Cardiac septum (tissue), 1 donor: ENCODE data around the gene MTHFD1. TPM values are rescaled to one million over a fixed set of nuclear protein-coding genes. Genes with fewer than 3 reads are reported as not detected.

ENCODE experiments used
- DNase-seq: peaks from one replicate; pipeline ENCODE4 v3.0.0-alpha.2; 2020; ENCODE audit warnings: low spot score
- intact Hi-C: fragments of 100-400 bp; cut with DNase I; formaldehyde crosslinking; loops from one replicate; pipeline ENCODE4 v1.14.0; 2022
- total RNA-seq: library from RNA; stranded (reverse); fragmentation: NEBNext Ultra II Directional; extraction: Animal tissue kit (Norgen Biotek cat#: 25700); gene quantifications from one replicate; pipeline ENCODE4 v1.2.1, GENCODE V29; 2021
- donor health status: DM: no; HTN: no; CAD: no.

MTHFD1 gene
- total RNA-seq, 1 donor from 2014 or later, result 46.3 TPM

DNA sequence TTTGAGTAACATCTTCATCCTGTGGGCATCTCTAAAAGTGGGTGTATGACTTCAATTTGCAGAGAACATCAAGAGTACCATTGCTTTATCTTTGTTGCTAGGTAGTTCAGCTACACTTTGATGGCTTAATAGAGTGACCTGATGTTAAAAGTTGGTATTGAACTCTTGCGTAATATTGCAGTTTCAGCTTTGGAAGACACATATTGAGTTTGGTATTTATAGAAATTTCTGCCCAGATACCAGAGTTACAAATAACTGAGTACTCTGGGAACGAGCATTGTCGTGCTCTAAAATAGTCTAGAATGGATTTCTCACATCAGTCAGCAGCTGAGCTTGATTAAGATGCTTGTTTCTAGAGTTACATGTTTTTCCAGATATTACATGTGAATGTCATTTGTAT lies 52.3 kb downstream of the MTHFD1 start:
- intact Hi-C loops, result loop anchor here (5.0 kb wide), 1 partner anchor 62 kb away; the partner anchor contains the start of genes ZBTB1 and ZBTB25
- DNase-seq, result no peak

DNA sequence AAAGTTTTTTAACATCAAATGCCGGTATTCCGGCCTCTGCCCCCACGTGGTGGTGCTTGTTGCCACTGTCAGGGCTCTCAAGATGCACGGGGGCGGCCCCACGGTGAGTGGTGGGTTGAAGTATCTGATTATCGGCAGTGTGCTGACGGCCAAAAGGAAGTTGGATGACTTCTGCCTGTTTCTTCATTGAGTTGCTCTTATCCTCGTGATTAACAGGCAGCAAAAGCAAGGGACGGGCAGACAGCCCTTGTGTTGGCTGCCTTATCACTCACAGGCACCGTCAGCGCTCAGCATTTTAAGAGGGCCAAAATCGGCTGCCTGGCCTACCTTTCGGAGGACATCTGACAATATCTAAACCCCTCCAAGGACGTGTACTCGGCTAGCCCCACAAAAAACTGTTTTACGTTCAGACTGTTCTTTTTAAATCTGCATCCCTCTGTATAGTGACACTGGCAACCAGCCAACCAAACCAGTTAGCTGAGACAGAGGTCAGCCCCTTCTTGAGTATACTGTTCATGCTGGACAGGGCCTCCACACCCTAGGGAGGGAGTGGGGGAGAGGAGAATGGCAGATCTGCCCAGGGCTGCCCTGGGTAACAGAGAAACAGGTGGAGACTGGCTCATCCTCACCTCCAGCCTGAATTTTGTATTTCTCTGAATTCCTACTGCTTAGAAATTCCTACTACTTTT lies 54.3 kb downstream of the MTHFD1 start:
- no peak for DNase-seq
- intact Hi-C loops, result loop anchor here (5.0 kb wide), 1 partner anchor 60 kb away; the partner anchor contains the start of genes ZBTB1 and ZBTB25

DNA sequence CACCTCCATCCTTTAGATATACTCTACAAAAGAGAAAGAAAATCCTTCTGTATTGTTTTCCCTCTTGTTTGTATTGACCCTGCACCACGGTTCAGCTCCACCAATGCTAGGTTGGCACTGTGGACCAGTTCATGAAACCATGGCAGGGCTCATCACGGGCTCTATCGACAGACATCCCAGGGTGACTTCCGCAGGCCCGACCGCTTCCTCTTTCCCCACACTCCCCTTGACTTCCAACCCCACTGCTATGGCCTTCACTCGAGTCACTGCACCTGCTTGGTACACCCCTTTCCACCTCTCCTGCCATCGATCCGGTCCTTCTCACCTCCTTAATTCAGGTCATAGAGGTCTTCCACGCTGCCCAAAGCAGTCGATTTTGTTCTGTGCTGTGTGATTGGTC lies 56.0 kb downstream of the MTHFD1 start:
- intact Hi-C loops, result loop anchor here (5.0 kb wide), 1 partner anchor 58 kb away; the partner anchor contains the start of genes ZBTB1 and ZBTB25
- no peak for DNase-seq

DNA sequence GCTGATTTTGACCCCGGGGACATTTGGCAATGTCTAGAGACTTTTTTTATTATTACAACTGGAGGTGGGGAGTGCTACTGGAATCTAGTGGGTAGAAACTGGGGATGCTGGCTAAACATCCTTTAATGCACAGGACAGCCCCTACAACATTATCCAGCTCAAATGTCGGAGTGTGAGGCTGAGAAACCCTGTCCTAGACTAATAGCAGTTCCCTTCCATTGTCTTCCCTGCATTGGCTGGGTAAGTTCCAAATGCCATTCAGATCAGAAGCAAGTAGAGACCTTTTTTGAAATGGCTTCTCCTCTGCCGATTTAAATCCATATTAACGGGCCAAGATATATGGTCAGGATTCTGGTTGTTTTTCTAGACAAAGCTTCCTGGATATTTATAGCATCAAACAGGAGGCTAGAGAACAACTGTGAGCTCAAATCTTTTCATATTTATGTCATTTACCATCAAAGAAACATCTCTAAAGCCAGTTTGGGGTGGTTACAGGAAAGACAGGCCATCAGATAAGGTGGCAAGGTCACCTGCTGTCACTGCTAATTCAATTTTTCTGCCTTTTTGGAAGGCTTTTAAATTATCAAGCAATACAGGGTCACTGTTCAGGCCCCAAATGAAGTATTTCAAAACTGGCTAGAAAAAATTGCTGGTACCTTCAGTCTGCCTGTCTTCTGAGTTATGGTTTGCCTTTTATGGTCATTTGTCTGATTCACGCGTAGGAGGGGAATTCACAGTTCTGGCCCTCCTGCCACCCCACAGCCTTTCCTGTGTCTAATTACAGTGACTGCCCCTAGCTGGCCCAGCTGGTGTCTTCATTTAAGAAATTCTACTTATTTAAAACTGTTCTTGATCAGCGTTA lies 57.1 kb downstream of the MTHFD1 start:
- no peak for DNase-seq
- intact Hi-C loops, result loop anchor here (5.0 kb wide), 1 partner anchor 57 kb away; the partner anchor contains the start of genes ZBTB1 and ZBTB25

DNA sequence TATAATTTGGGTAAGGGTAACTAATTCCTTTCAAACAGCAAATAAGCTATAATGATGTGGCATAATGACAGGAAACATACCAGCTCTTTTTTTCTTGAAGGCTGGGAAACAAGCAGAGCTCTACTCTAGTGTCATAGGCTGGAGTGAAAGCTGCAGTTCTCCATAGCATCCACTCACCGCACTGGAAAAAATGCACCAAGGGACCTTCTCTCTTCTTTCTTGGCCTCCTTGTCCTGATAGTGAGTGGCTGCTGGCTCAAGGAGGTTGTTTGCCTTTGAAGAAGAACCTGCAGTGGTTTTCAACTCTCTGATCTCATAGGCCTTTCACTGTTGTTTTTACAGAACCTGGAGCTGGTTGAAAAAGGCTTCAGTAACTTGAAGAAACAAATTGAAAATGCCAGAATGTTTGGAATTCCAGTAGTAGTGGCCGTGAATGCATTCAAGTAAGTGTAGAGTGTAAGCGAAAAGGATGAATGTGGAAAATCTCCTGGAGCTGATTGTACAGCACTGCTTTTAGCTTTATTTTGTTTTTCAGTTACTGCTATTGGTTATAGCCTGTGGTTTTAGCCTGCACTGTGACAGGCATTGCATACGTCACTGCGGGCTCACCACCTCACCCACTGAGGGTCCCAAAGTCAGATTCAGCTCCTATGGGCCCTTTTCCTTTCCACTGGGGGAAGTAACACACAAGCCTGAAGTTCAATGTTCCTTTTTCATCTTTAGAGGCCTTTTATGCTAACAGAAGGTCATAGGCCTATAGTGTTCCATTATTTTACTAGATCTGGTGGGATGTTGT lies 59.9 kb downstream of the MTHFD1 start:
- intact Hi-C loops, result no loop called here
- DNase-seq, result no peak

DNA sequence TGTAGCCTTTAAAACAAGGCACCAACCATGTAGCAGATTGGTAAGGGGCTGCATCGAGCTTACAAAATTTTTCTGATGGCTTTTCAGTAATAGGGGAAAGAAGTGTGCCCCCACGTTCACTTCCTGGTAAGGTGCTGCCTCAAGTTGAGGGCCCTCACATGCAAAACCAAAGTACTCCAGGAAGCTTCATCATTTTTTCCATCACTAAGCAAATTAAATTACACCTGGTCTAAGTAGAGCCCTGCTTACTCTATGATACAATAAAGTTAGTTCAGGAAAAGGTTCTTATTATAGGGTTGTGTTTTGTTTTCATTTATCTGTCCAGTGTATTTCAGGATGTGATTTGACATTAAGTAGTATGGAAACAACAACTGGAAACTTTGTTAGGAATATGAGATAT lies 62.1 kb downstream of the MTHFD1 start:
- DNase-seq, result no peak
- intact Hi-C loops, result no loop called here

DNA sequence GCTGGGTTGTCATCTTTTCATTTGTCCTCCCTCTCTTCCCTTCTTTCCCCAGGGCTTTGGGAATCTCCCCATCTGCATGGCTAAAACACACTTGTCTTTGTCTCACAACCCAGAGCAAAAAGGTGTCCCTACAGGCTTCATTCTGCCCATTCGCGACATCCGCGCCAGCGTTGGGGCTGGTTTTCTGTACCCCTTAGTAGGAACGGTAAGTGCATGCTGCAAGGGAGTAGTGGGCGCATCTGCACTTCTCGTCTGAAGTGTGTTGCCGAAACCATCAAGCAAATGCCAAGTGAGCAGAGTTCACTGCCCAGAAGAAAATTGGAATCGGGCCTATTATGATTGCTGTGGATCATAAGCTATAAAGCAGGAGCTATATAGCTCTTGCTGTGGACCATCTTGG lies 66.5 kb downstream of the MTHFD1 start:
- intact Hi-C loops, result no loop called here

DNA sequence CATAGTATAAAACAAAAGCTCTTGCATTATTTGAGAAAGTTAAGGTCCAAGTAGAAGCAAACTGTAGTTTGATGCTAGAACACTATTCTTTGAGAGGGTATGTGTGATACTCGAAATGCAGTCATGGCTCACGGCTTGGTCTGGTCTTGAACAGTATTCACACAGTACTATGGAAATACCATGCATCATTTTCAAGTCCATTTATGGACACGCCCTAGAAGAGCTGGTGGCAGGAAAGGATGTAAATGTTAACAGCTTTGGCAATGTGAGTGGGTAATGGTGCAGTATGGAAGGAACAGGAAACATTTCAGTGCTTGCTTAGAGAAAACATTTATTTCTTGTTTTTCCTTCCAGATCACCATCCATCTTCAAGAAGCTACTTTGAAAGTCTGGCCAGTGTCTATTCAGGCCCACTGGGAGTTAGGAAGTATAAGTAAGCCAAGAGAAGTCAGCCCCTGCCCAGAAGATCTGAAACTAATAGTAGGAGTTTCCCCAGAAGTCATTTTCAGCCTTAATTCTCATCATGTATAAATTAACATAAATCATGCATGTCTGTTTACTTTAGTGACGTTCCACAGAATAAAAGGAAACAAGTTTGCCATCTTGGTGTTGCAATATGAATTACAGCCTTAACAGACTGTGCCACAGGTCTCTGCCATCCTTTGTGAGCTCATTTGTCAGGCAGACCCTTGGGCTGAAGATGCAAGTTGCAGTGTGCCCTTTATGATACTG lies 71.4 kb downstream of the MTHFD1 start:
- DNase-seq, result no peak
- intact Hi-C loops, result no loop called here

More for the DNA sequence above, 66.5 kb downstream of the MTHFD1 start:
- no peak for DNase-seq

DNA sequence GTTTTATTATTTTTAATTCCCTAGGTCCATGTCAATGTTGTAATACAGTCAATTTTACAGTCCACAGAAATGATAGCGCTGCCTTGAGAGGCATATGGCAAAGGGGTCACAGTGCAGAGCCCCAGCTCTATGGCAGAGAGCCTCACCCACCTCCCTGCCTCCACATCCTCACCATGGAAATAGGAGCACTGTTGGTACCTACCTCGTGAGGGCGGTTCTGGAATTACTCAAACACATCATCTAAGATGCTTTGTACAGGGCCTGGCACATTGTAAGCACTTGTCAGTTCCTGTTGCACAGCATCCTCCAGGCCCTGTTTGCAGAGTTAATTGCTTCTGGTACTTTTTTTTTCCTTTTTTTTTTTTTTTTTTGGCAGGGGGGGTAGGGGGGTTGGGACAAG lies 73.1 kb downstream of the MTHFD1 start:
- no peak for DNase-seq
- intact Hi-C loops, result no loop called here

DNA sequence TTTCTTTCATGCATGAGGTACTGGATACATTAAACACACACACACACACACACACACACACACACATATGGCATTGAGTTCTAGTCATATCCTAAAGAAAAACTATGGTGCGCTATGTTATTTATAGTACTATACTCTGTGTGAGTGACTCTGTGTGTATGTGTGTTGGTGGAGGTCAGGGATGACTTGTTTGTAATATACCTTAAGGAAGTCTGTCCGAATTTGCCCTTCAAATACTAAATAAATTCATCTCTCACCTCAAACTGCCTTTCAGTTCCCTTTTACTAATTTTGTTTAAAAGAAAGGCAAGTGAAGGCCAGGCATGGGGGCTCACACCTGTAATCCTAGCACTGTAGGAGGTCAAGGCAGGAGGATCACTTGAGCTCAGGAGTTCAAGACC lies 75.0 kb downstream of the MTHFD1 start:
- intact Hi-C loops, result no loop called here
- no peak for DNase-seq

DNA sequence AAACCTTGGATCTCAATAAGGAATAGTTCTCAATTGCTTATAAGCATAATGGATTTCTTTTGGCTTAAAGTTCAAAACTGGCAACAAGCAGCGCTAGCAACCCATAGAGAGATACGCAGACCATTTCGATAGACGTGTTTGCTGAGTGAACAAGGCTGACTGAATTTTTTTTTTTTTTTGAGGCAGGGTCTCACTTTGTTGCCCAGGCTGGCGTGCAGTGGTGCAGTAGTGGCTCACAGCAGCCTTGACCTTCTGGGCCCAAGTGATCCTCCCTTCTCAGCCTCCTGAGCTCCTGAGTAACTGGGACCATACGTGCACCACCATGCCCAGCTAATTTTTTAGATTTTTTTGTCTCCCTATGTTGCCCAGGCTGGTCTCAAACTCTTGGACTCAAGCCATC lies 75.7 kb downstream of the MTHFD1 start:
- DNase-seq, result no peak
- intact Hi-C loops, result no loop called here

DNA sequence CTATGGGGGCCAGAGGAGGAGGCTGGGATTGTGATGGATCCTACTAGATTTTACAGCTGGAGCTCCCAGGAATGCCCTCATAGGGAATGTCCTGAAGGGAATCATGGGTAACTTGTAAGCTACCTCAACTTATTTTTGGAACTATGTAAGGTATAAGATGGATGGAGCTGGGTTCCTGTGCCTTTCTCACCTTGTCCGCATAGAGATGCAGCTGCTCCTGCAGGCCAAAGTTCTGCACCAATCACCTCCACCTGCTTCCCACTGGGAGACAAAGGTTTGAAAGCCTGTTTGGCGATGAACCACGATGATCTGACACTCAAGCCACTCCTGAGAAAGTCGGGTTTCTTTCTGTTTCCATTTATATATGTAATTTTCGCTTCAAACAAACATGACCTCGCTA lies 76.5 kb downstream of the MTHFD1 start:
- intact Hi-C loops, result no loop called here
- no peak for DNase-seq

DNA sequence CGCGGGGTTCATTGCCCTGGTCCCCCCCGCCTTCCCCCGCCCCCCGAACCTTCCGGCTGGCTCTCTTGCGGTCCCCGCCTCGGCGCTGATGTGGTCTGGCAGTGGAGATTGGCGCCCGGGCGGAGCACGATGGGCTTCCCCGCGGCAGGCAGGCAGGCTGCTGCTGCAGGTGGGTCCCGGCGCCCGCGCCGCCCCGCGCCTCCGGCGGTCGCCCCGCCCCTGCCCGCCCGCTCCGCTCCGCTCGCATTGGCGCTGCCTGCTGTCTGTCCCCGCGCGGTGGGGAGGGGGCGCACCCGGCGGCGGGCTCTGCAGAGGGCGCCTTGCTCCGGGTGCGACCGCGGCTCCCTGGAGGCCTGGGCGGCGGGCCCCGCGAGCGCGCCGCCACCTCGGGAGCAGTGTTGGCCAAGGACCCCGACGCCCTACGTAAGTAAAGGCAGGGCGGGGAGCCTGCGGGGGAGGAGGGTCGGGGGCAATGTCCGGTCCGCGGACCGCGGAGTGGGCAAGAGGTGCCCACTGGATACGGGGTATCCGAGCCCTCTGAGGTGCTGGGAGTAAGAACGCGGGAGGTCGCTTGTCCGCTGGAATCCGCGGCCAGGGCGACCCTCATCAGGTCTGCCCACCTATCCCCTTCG lies 77.2 kb downstream of the MTHFD1 start, which contains the start of gene AKAP5:
AKAP5 (plus strand) TSS at position 309 of the 632 bp plus-strand sequence. CDS start 2,896 bp downstream, outside the sequence.
- DNase-seq, result peak; percentile 79
- intact Hi-C loops, result no loop called here

DNA sequence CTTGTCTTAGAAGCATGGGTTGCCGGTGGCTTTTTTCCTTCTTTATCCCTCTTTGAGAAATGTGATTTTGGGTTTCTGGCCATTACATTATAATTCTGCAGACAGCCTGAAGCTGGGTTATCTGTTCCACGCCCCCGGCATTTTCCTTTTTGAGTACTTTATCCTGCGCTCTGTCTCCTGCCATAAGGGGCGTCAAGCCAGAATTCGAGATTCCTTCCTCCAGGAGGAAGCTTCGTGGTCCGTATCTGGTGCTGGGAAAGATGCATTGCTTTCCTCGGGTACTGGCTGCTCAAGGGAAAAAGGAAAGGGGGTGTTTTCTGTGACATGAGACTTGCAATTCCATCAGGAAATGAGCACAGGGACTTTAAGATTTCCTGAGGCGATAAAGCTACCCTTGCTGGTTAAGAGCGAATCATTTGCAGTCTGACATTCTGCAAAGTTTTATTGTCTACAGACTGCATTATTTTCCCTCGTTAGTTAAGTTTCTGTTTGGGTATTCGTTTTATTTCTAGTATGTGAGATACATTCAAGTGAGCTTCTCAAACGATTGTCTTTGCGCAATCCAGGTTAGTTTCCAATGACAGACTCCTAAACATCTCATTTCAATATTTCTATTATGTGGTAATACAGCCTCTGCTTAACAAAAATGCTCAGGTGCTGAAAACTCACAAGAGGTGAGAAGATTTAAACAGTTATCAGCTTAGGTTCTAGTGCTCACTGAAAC lies 77.8 kb downstream of the MTHFD1 start:
- intact Hi-C loops, result no loop called here

DNA sequence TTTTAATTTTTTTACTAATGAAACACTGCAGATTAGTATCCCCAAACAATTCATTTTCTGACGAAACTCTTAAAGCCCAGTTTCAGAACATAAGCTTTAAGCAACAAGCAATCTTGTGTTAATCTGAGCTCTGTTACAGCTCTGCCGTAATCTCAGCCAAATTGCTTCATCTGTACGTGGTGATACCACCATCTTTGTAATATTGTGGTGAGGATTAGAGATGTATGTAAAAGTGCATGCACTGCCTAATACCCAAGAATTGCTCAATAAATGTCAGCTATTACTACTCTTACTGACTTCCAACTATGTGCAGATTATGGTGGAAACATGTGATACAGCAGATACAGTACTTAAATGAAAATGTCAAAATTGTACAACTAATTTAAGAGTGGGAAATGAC lies 78.9 kb downstream of the MTHFD1 start:
- DNase-seq, result no peak
- intact Hi-C loops, result no loop called here

More for the DNA sequence above, 77.8 kb downstream of the MTHFD1 start:
- no peak for DNase-seq

DNA sequence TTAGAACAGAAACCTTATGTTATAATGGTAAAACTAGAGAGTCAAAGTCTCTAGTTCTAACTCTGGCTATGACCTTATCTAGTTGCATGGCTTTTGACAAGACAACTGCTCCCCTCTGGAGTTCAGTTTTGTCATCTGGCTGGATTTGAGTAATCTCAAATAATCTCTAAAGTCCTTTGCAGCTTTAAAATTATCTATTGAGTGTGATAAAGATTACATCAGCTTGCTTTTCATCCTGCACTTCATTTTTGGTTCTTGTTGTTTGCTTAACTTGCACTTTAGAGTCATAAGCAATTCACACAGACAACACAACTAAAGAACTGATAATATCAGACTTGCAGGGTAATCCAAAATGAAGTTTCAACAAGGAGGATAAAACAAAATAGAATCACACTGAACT lies 79.4 kb downstream of the MTHFD1 start:
- no peak for DNase-seq
- intact Hi-C loops, result no loop called here

DNA sequence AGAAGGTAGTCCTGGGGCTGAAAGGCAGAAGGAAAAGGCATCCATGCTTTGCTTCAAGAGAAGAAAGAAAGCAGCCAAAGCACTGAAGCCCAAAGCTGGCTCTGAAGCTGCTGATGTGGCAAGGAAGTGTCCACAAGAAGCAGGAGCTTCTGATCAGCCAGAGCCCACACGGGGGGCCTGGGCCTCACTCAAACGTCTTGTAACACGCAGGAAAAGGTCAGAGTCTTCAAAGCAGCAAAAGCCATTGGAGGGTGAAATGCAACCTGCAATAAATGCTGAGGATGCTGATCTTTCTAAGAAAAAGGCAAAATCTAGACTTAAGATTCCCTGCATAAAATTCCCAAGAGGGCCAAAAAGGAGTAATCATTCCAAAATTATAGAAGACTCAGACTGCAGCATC lies 80.3 kb downstream of the MTHFD1 start:
- no peak for DNase-seq
- intact Hi-C loops, result no loop called here

DNA sequence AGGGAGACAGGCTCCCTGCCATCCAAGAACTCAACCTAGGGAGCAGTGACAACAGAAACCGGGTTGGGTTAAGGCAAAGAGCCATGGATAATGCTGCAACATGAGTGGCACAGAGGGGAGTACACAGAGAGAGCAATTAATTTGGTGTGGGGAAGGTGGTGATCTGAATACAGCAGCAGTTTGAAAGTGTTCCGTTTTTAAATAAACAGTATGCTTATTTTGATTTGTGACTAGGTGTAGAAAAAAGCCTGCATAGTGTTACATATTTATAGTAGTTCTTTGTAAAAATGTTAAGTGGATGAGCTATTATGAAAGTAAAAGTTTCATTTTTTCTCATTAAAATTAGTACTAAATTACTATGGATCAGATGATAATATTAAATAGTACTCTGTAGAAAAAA lies 85.9 kb downstream of the MTHFD1 start:
- intact Hi-C loops, result no loop called here

More for the DNA sequence above, 85.9 kb downstream of the MTHFD1 start:
- no peak for DNase-seq
